Neural progenitor cell (in vitro differentiated cells): ENCODE measurements around the gene NCOR2. TPM values are rescaled to one million over a fixed set of nuclear protein-coding genes. Genes with fewer than 3 reads are reported as not detected.
A peak's percentile ranks its signal among the peaks of the same experiment; 100 is the strongest.

Experiments used
- DNase-seq: peaks from one replicate; pipeline ENCODE4 v3.0.0-alpha.2; 2016; ENCODE audit warnings: low spot score
- H2AFZ ChIP-seq: fragments of 200-600 bp; sonication (generic); replicated peaks from 2 replicates; pipeline ENCODE4 v1.6.1; 2016; ENCODE audit warnings: antibody characterized with exemption
- H3F3A ChIP-seq: fragments of 200-600 bp; sonication (generic); 2 replicates; pipeline ENCODE4 v1.6.1; 2016; ENCODE audit warnings: antibody characterized with exemption, low read depth
- H3K27ac ChIP-seq: fragments of 200-600 bp; sonication (generic); 2 replicates; pipeline ENCODE4 v1.5.1; 2016; ENCODE audit warnings: mild to moderate bottlenecking
- H3K27me3 ChIP-seq: fragments of 200-600 bp; sonication (generic); 2 replicates; pipeline ENCODE4 v1.6.1; 2016; ENCODE audit warnings: mild to moderate bottlenecking, moderate library complexity
- H3K36me3 ChIP-seq: fragments of 200-600 bp; sonication (generic); 2 replicates; pipeline ENCODE4 v1.5.1; 2016
- H3K4me1 ChIP-seq: fragments of 200-600 bp; sonication (generic); 2 replicates; pipeline ENCODE4 v1.6.1; 2016; ENCODE audit warnings: mixed run types
- H3K4me2 ChIP-seq: fragments of 200-600 bp; sonication (generic); 2 replicates; pipeline ENCODE4 v1.6.1; 2016
- H3K4me3 ChIP-seq: fragments of 200-600 bp; sonication (generic); 2 replicates; pipeline ENCODE4 v1.5.1; 2016
- H3K79me2 ChIP-seq: fragments of 200-600 bp; sonication (generic); 2 replicates; pipeline ENCODE4 v1.6.1; 2016; ENCODE audit warnings: low read depth
- H3K9ac ChIP-seq: fragments of 200-600 bp; sonication (generic); 2 replicates; pipeline ENCODE4 v1.6.1; 2016
- H3K9me3 ChIP-seq: fragments of 200-600 bp; sonication (generic); 2 replicates; pipeline ENCODE4 v1.5.1; 2016; ENCODE audit warnings: low read depth
- H4K20me1 ChIP-seq: fragments of 200-600 bp; sonication (generic); 2 replicates; pipeline ENCODE4 v1.6.1; 2016; ENCODE audit warnings: low read depth
- H3K27ac Mint-ChIP-seq: 3 replicates; pipeline ENCODE4 v1.8.0; 2021; ENCODE audit warnings: mixed read lengths
- H3K27me3 Mint-ChIP-seq: 2 replicates; pipeline ENCODE4 v1.8.0; 2022; ENCODE audit warnings: low read depth, mild to moderate bottlenecking, inconsistent platforms, moderate library complexity, mixed read lengths; ENCODE audit not compliant: insufficient read depth
- H3K36me3 Mint-ChIP-seq: 3 replicates; pipeline ENCODE4 v1.8.0; 2021; ENCODE audit warnings: mixed read lengths
- H3K4me1 Mint-ChIP-seq: 3 replicates; pipeline ENCODE4 v1.8.0; 2021; ENCODE audit warnings: mixed read lengths
- H3K4me3 Mint-ChIP-seq: 3 replicates; pipeline ENCODE4 v1.8.0; 2021; ENCODE audit warnings: mild to moderate bottlenecking, moderate library complexity, mixed read lengths
- H3K9me3 Mint-ChIP-seq: 3 replicates; pipeline ENCODE4 v1.8.0; 2020; ENCODE audit warnings: mixed read lengths
- EZH2 ChIP-seq: fragments of 200-600 bp; sonication (generic); IDR thresholded peaks from 2 replicates; pipeline ENCODE4 v1.6.1; 2017; ENCODE audit warnings: antibody characterized with exemption, mild to moderate bottlenecking, moderate library complexity
- EZH2phosphoT487 ChIP-seq: fragments of 200-600 bp; sonication (generic); IDR thresholded peaks from 2 replicates; pipeline ENCODE4 v1.6.1; 2017; ENCODE audit warnings: antibody characterized with exemption
- total RNA-seq: library from RNA; depleted of rRNA; stranded (reverse); fragments of >200 nt; gene quantifications from 2 replicates; pipeline ENCODE4 v1.2.3, GENCODE V29; 2015; ENCODE audit warnings: low replicate concordance
- TF ChIP-seq, protein P1 (sequence below): fragments of 200-600 bp; sonication (generic); IDR thresholded peaks from 2 replicates; pipeline ENCODE4 v1.5.1; 2017; ENCODE audit warnings: antibody characterized with exemption, mild to moderate bottlenecking

Gene NCOR2
- total RNA-seq, 1 donor from 2014 or later, result 14.3 TPM

DNA sequence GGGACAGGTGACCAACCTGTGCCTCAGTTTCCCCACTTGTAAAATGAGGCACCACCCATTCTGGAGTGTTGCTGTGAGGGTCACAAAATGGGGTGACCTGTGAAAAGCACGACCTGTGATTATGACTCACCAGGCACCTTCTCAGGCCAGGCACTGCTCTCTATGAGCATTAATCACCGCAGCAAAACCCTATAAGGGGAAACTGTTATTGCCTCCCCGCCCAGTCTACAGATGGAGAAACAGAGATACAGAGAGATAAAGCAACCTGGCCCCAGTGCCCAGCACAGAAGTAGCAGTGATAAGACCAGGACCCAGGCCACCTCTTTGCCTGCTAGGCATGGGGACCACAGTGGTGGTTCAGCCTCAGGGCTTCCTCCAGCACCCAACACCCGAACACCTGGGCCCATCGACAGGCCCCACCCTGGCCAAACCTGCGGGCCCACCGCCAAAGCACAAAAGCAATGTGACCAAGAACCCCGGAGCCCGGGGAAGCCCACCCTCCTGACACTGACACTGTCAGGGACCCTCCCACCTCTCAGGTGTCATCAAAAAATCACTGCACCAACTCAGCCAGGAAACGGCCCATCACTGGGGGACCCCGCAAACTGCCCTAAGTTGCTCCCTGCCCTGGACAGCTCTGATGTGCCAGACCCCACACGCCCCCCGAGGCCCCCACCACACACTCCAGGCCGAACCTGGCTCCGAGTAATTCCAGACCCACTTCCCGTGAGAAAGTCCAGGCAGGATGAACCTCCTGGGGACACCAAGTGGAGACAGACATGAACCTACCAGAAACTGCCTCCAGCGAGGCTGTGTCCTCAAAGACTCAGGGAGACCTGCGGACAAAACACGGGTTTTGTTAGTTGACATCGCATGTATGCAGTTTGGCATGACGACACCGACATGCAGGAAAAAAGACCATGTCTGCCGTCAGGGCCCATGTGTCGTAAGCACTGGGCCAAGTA, 32.4 kb downstream of the NCOR2 start:
- Mint-ChIP-seq H3K9me3 (no peaks in the 10 kb centered on the region), H3K27me3 (no peaks in the 10 kb centered on the region), H3K4me1 (peaks cover 60% of the 10 kb centered on the region), H3K4me3 (no peak overlapping the region), H3K27ac (peak overlapping the region; percentile 74), H3K36me3 (peaks cover 4% of the 10 kb centered on the region)
- Histone ChIP-seq H3K79me2 (peaks cover 90% of the 10 kb centered on the region), H3K4me3 (no peak overlapping the region), H3K9me3 (no peaks in the 10 kb centered on the region), H3K27ac (no peak overlapping the region), H3K4me1 (peaks cover 20% of the 10 kb centered on the region), H2AFZ (no peak overlapping the region), H3K4me2 (no peak overlapping the region), H3K9ac (no peak overlapping the region), H3F3A (peaks cover 5% of the 10 kb centered on the region), H3K36me3 (no peaks in the 10 kb centered on the region), H4K20me1 (peaks cover 81% of the 10 kb centered on the region), H3K27me3 (no peaks in the 10 kb centered on the region)
- no peak for DNase-seq
- TF ChIP-seq, protein P1, sequence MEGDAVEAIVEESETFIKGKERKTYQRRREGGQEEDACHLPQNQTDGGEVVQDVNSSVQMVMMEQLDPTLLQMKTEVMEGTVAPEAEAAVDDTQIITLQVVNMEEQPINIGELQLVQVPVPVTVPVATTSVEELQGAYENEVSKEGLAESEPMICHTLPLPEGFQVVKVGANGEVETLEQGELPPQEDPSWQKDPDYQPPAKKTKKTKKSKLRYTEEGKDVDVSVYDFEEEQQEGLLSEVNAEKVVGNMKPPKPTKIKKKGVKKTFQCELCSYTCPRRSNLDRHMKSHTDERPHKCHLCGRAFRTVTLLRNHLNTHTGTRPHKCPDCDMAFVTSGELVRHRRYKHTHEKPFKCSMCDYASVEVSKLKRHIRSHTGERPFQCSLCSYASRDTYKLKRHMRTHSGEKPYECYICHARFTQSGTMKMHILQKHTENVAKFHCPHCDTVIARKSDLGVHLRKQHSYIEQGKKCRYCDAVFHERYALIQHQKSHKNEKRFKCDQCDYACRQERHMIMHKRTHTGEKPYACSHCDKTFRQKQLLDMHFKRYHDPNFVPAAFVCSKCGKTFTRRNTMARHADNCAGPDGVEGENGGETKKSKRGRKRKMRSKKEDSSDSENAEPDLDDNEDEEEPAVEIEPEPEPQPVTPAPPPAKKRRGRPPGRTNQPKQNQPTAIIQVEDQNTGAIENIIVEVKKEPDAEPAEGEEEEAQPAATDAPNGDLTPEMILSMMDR, result no peak
- no peak for TF ChIP-seq EZH2
- TF ChIP-seq EZH2phosphoT487, result no peak

DNA sequence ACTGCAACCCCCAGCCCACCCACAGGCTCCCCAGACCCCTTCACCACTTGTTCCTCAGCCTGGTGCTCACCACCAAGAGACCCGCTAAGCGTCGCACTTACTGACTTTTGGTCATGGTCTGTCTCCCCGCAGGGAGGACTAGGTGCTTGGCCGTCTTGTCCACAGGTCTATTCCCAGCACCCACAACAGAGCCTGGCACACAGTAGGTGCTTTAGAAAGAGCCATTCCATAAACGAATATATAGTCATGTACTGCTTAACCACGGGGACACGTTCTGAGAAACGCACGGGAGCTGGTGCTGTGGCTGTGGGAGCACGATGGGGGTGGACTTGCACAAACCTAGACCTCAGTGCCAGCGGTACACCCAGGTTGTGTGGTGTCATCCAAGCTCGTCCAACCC, 34.0 kb downstream of the NCOR2 start:
- Mint-ChIP-seq H3K4me1 (peaks cover 58% of the 10 kb centered on the region), H3K9me3 (peaks cover 5% of the 10 kb centered on the region), H3K27ac (peak overlapping the region; percentile 71), H3K27me3 (no peaks in the 10 kb centered on the region), H3K4me3 (no peak overlapping the region), H3K36me3 (peaks cover 7% of the 10 kb centered on the region)
- Histone ChIP-seq H3K4me1 (peaks cover 20% of the 10 kb centered on the region), H3K9me3 (no peaks in the 10 kb centered on the region), H3K27ac (peak overlapping the region; percentile 64), H3F3A (peaks cover 5% of the 10 kb centered on the region), H3K9ac (no peak overlapping the region), H3K27me3 (no peaks in the 10 kb centered on the region), H3K4me2 (no peak overlapping the region), H2AFZ (no peak overlapping the region), H4K20me1 (peaks cover 65% of the 10 kb centered on the region), H3K36me3 (no peaks in the 10 kb centered on the region), H3K79me2 (peaks cover 89% of the 10 kb centered on the region), H3K4me3 (no peak overlapping the region)
- no peak for TF ChIP-seq EZH2
- TF ChIP-seq EZH2phosphoT487, result no peak
- TF ChIP-seq, protein P1, result no peak
- DNase-seq, result no peak

DNA sequence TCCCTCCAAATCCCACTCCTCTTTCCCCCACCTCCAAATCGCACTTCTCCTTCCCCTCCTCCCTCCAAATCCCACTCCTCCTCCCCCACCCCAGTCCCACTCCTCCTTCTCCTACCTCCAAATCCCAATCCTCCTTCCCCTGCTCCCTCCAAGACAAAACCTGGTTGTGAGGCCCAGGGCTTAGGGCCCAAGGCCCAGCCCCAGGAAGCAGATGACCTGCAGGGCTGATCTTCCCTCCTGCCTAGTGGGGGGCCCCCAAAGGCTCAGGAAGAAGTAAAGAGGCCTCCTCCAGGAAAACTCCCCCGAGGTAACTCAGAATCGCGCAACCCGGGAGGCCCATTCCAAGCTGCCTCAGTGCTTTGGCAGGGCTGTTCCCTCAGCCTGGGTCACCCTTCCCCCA, 34.4 kb downstream of the NCOR2 start:
- Histone ChIP-seq H3F3A (peaks cover 5% of the 10 kb centered on the region), H3K36me3 (no peaks in the 10 kb centered on the region), H3K9ac (no peak overlapping the region), H3K4me3 (no peak overlapping the region), H4K20me1 (peaks cover 61% of the 10 kb centered on the region), H3K9me3 (no peaks in the 10 kb centered on the region), H3K27ac (peak overlapping the region; percentile 64), H3K4me2 (no peak overlapping the region), H3K4me1 (peaks cover 20% of the 10 kb centered on the region), H3K27me3 (no peaks in the 10 kb centered on the region), H2AFZ (no peak overlapping the region), H3K79me2 (peaks cover 88% of the 10 kb centered on the region)
- no peak overlapping the region for H3K4me3 Mint-ChIP-seq
- peaks cover 5% of the 10 kb centered on the region for H3K9me3 Mint-ChIP-seq
- peak overlapping the region; percentile 71 for H3K27ac Mint-ChIP-seq
- H3K36me3 Mint-ChIP-seq, result peaks cover 7% of the 10 kb centered on the region
- H3K4me1 Mint-ChIP-seq, result peaks cover 58% of the 10 kb centered on the region
- peak; percentile 38 for DNase-seq
- TF ChIP-seq, protein P1, result no peak
- TF ChIP-seq EZH2 (no peak), EZH2phosphoT487 (no peak)
- peaks cover 2% of the 10 kb centered on the region for H3K27me3 Mint-ChIP-seq
